SKM-1 treated with dmso at 0.1 percent for 144 hours (cell line): ENCODE results near the gene C3orf38.
"Not testable (repeated sequence)": the region's sequence is repeated elsewhere in the genome, so short reads cannot be mapped to it uniquely, and the experiment has no call there.

Experiments
- DNase-seq: peaks from one replicate; lab custom pipeline; 2025; ENCODE audit not compliant: unreplicated experiment; lab: John Stamatoyannopoulos, UW

The C3orf38 gene

GRCh38 chr3:88152841-88153240 is 3.1 kb downstream of the C3orf38 start:
- no peak for DNase-seq

GRCh38 chr3:88166419-88166971 is 16.7 kb downstream of the C3orf38 start:
- no peak for DNase-seq

- no peak for DNase-seq
Observed at GRCh38 chr3:88167173-88167572, 17.4 kb downstream of the C3orf38 start.

DNA sequence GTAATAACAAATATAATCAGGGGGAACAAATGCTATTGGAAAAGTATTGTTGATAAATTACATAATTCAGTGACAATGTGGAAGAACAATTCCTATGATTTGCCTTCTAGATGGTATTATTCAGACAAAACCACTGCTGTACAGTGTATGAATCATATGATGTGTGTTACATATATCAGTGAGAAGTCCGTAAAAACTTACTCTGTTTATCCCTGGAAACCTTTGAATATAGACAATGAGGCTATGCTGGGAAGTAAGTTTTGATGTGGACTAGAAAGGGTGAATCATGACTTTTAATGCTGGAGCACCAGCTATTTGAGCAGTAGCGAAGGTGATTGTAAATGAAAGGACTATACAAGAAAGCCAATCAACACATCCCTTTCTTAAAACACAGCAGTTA is 17.9 kb downstream of the C3orf38 start:
- no peak for DNase-seq

DNA sequence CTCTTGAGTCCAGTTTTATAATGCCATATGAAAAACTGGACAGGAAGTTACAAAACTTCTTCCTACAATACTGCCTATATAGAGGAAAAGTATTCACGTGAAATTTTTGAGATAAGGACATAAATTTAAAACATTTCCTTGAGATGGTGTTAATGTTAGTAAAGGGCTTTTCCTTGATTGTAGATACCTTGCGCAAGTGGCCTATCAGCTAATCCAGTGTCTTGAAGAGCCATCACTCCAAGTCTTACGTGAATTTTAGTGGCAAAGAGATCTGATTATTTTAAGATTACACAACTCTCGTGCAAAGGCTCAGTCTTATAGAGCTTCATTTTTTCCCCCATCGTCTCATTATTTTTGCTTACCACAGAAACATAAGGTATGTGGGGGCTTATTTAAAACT is 18.4 kb downstream of the C3orf38 start:
- DNase-seq = no peak

DNA sequence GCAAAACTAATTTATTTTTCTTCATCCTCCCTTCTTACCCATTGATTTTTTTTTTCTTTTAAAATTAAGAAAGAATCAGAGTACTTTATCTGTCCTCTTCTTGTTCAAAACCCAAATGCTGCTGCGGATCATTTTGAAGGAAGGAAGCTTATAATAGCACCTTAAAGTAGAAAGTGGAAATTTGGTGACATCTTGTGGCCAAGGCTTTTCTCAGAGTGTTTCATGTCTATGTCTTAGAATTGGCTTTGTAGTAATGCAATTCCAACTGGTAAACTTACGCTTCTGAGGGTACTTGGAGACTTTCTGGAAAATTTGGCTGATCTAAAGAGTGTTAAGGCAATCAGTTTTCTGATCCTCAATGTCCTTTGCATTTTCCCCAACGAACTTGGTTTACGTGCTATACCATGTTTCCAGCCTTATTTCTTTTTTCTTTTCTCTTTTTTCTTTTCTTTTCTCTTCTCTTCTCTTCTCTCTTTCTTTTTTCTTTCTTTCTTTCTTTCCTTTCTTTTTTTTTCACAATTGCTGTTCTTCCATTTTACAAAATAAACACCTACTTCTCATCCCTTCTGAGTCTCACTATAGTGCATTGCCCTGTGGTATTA is 30.7 kb downstream of the C3orf38 start:
- peak; percentile 36 for DNase-seq

DNA sequence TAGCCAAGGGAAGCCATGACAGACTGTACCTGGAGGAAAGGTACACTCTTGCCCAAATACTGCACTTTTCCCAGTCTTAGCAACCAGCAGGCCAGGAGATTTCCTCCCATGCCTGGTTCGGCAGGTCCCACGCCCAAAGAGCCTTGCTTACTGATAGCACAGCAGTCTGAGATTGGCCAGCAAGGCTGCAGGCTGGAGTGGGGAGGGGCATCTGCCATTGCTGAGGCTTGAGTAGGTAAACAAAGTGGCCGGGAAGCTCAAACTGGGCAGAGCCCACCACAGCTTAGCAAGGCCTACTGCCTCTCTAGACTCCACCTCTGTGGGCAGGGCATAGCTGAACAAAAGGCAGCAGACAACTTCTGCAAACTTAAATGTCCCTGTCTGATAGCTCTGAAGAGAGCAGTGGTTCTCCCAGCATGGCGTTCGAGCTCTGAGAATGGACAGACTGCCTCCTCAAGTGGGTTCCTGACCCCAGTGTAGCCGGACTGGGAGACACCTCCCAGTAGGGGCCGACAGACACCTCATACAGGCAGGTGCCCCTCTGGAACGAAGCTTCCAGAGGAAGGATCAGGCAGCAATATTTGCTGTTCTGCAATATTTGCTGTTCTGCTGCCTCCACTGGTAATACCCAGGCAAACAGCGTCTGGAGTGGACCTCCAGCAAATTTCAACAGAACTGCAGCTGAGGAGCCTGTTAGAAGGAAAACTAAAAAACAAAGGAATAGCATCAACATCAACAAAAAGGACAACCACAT is 32.6 kb downstream of the C3orf38 start:
- not testable (repeated sequence) for DNase-seq

GRCh38 chr3:88188436-88188835 is 38.7 kb downstream of the C3orf38 start:
- no peak for DNase-seq

DNA sequence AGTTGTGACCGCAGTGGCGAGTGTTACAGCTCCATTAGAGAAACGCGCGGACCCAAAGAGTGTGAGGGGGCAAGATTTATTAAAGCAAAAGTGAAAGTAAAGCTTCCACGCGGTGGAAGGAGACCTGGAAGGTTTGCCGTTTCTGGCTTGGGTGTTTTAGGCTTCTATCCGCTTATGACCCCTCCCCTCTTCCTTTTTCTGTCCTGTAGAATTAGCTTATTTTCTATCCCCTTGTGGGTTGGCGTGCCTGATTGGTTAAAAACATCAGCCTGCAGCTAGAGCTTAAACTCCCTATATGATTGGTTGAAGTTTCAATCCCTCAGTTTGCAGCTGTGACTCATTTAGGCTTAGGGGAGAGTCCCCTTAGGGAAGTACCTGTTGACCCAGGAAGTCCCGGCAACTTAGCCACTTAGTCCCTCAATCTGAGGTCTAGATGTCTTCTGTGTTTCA is 39.6 kb downstream of the C3orf38 start:
- no peak for DNase-seq

- DNase-seq = no peak
Observed at GRCh38 chr3:88191872-88192409, 42.2 kb downstream of the C3orf38 start.

DNA sequence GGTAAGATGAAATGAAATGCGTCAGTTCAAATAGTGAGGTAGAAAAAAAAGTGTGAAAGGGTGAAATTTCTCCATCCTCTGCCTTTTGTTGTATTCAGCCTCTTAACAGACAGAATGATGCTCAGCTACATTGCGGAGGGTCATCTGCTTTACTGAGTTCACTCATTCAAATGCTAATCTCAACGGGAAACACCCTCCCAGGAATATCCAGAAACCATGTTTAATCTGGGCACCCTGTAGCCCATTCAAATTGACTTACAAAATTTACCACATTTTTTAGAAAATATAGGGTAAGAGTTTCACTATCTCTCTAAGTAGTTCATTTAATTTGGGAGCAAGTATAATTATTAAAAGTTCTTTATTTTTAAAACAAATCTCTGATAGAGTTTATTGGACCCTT is 42.9 kb downstream of the C3orf38 start:
- DNase-seq = no peak

DNA sequence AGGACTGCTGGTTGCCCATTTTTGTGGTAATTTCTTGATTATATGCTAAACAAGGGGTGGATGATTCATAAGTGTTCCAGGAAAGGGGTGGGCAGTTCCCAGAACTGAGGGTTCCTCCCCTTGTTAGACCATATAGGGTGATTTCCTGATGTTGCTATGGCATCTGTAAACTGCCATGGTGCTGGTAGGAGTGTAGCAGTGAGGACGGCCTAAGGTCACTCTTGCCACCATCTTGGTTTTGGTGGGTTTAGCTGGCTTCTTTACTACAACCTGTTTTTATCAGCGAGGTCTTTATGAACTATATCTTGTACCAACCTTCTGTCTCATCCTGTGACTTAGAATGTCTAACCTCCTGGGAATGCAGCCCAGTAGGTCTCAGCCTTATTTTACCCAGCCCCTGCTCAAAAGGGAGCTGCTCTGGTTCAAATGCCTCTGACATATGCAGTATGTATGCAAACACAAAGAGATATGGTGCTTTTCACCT is 46.2 kb downstream of the C3orf38 start:
- no peak for DNase-seq

DNA sequence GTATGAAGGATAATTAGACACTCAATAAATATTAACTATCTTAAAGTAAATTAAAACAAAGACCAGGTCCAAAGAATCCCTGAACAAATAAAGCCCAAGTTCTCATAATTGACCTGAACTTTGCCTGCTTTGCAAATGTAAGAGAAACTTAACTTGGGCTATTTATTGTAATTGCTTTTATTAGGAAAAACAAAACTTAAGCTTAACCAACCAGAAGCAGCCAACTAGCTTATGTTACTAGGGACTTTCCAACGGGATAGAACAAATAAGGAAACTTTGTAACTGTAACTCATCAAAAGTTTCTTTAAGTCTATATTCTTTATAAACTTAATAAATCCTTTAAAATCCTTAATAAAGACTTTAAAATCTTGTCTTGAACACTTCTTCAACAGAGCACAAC is 48.4 kb downstream of the C3orf38 start:
- no peak for DNase-seq

- DNase-seq = peak; percentile 41
Observed at GRCh38 chr3:88203642-88204055, 53.9 kb downstream of the C3orf38 start.
